Measurements from ENCODE around the gene PRRC2C.

Gene PRRC2C

GRCh38 chr1:171641076-171641864 lies 155.9 kb downstream of the PRRC2C start:
- DNase-seq: no peak

GRCh38 chr1:171642197-171642596 lies 156.9 kb downstream of the PRRC2C start:
- DNase-seq: no peak
